GM18502 (cell line): ENCODE results near the gene DPY30.

Experiments
- ATAC-seq: cut with Tn5 transposase; IDR thresholded peaks from one replicate; pipeline ENCODE4 v1.9.1; 2021; ENCODE audit warnings: mild to moderate bottlenecking; ENCODE audit not compliant: unreplicated experiment, poor library complexity

DPY30 gene

DNA sequence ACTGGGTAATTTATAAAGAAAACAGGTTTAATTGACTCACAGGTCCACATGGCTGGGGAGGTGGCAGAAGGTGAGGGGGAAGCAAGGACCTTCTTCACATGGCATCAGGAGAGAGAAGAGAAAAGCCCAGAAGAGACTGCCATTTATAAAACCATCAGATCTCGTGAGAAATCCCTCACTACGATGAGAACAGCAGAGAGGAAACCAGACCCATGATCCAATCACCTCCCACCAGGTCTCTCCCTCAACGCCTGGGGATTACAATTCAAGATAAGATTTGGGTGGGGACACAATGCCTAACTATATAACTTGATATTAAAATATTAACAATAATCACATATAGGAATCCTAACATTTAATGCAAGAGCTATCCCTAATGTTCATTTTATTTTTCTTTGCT is 60.6 kb downstream of the DPY30 start:
- no peak for ATAC-seq

DNA sequence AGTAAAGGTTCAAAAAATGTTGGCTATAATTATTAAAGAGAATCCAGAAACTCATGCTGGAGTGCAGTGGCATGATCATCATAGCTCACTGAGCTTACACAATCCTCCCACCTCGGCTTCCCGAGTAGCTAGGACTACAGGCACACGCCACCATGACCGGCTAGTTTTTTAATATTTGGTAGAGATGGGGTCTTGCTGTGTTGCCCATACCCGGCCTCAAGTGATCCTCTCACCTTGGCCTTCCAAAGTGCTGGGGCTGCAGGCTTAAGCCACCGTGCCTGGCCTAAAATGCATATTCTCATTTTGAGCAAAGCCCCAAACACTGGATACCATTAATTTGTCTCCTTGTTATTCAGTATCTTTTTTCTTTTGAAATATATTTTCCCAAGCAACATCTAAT is 61.2 kb downstream of the DPY30 start:
- ATAC-seq: no peak
